Natural killer cell (primary cell): Measurements from ENCODE around the gene RALGPS1. TPM values are rescaled to one million over a fixed set of nuclear protein-coding genes. Genes with fewer than 3 reads are reported as not detected.
"Not testable (repeated sequence)": the region's sequence is repeated elsewhere in the genome, so short reads cannot be mapped to it uniquely, and the experiment has no call there.

Experiments used
- ATAC-seq, 3 donors: fragments of 150-1000 bp in 2 of 3; fragments of 200-7000 bp in 1 of 3; cut with Tn5 transposase; 1 replicate in 1 of 3; 2 replicates in 2 of 3; pipeline ENCODE4 v1.10.0; 2021; ENCODE audit warnings: mild to moderate bottlenecking in 2 of 3, moderate library complexity in 2 of 3
- DNase-seq, 2 donors: peaks; one replicate each; pipeline versions ENCODE4 v3.0.0 to v3.0.0-alpha.2; 2013 to 2021; ENCODE audit warnings: mixed read lengths in 1 of 2
- H3K27ac ChIP-seq: one replicate; pipeline ENCODE4 v1.5.1; 2013; ENCODE audit warnings: mild to moderate bottlenecking, low read length
- H3K27me3 ChIP-seq: one replicate; pipeline ENCODE4 v1.6.1; 2013; ENCODE audit warnings: low read length; ENCODE audit not compliant: control insufficient read depth, insufficient read depth
- H3K36me3 ChIP-seq: one replicate; pipeline ENCODE4 v1.6.1; 2013; ENCODE audit warnings: low read length; ENCODE audit not compliant: control insufficient read depth, insufficient read depth
- H3K4me1 ChIP-seq: one replicate; pipeline ENCODE4 v1.6.1; 2013; ENCODE audit warnings: low read length; ENCODE audit not compliant: control insufficient read depth, insufficient read depth
- H3K4me3 ChIP-seq: one replicate; pipeline ENCODE4 v1.5.1; 2013; ENCODE audit warnings: low read length
- H3K9me3 ChIP-seq: one replicate; pipeline ENCODE4 v1.6.1; 2013; ENCODE audit warnings: low read length; ENCODE audit not compliant: control insufficient read depth, insufficient read depth
- H3K27ac Mint-ChIP-seq, 2 donors: one replicate each; pipeline ENCODE4 v1.8.0; 2022; ENCODE audit warnings: mild to moderate bottlenecking in 2 of 2, mixed read lengths in 2 of 2, moderate library complexity in 1 of 2
- H3K27me3 Mint-ChIP-seq, 2 donors: one replicate each; pipeline ENCODE4 v1.8.0; 2022; ENCODE audit warnings: low read depth in 2 of 2, mixed read lengths in 2 of 2
- H3K36me3 Mint-ChIP-seq: one replicate; pipeline ENCODE4 v1.8.0; 2022; ENCODE audit warnings: mixed read lengths
- H3K4me1 Mint-ChIP-seq, 2 donors: one replicate each; pipeline ENCODE4 v1.8.0; 2022; ENCODE audit warnings: mixed read lengths in 2 of 2
- H3K4me3 Mint-ChIP-seq: one replicate; pipeline ENCODE4 v1.8.0; 2022; ENCODE audit warnings: mild to moderate bottlenecking, moderate library complexity, mixed read lengths
- H3K9me3 Mint-ChIP-seq, 2 donors: one replicate each; pipeline ENCODE4 v1.8.0; 2022; ENCODE audit warnings: mixed read lengths in 2 of 2
- WGBS: methylation state at CpG from one replicate; pipeline ENCODE4 v1.1.7; 2013; ENCODE audit warnings: missing lambda C conversion rate; ENCODE audit not compliant: insufficient coverage; 5-methylcytosine and 5-hydroxymethylcytosine counted together
- intact Hi-C: fragments of 100-400 bp; cut with micrococcal nuclease; formaldehyde crosslinking; loops from one replicate; pipeline ENCODE4 v1.14.2; 2022
- total RNA-seq, 4 donors: library from RNA; stranded (reverse); fragments of 120-200 nt in 1 of 4; gene quantifications; one replicate each; pipeline versions ENCODE4 v1.2.3 to v1.2.4, GENCODE V29; 2013 to 2022
- TF ChIP-seq, protein P1 (sequence below): fragments of 200-600 bp; IDR thresholded peaks from one replicate; pipeline ENCODE4 v1.8.0; 2022; ENCODE audit warnings: antibody characterized with exemption

RALGPS1 gene
- total RNA-seq, 3 donors from 2014 or later (not counting 1 experiment from before 2014, with no cell fraction given), result 11.9 to 21.2 (median 13.2) TPM

DNA sequence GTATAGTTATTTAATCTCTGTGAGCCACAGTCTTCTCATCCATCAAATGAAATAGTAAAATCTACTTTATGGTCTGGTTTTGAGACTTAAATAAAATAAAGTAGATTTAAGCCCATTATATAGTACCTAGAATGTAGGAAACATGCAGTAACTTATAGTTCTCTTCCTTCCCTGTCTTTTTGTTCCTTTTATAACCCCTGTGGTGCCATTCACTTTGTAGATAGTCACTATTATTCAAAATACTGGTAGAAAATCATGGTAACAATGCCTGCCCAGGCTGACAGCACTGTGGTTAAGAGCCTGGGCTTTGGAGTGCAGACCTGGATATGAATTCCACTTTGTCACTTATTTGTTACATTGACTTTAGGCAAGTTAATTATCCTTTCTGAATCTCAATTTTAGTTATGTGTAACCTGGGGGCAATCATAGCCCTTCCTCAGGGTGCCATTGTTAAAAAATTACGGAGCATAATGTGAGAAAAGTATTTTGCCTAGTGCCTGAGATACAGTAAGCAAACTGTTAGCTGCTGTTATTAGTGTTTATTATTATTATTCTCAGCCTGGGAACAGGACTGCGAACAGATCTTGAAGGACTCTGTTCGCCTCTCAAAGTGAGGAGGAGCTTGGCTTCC, 100.4 kb downstream of the RALGPS1 start:
- Histone ChIP-seq H3K4me3 (no peak overlapping the region), H3K27ac (no peak overlapping the region), H3K36me3 (no peaks in the 10 kb centered on the region), H3K4me1 (no peaks in the 10 kb centered on the region), H3K27me3 (no peaks in the 10 kb centered on the region), H3K9me3 (no peaks in the 10 kb centered on the region)
- Mint-ChIP-seq H3K27me3 (peaks cover 8% of the 10 kb centered on the region in 2 donors), H3K27ac (no peak overlapping the region), H3K9me3 (no peaks in the 10 kb centered on the region), H3K4me3 (no peak overlapping the region), H3K36me3 (no peaks in the 10 kb centered on the region), H3K4me1 (peaks cover under 1 to 1% of the 10 kb centered on the region in 2 donors)
- ATAC-seq (no peak), DNase-seq (no peak)
- intact Hi-C loops, result no loop called here
- TF ChIP-seq, protein P1, sequence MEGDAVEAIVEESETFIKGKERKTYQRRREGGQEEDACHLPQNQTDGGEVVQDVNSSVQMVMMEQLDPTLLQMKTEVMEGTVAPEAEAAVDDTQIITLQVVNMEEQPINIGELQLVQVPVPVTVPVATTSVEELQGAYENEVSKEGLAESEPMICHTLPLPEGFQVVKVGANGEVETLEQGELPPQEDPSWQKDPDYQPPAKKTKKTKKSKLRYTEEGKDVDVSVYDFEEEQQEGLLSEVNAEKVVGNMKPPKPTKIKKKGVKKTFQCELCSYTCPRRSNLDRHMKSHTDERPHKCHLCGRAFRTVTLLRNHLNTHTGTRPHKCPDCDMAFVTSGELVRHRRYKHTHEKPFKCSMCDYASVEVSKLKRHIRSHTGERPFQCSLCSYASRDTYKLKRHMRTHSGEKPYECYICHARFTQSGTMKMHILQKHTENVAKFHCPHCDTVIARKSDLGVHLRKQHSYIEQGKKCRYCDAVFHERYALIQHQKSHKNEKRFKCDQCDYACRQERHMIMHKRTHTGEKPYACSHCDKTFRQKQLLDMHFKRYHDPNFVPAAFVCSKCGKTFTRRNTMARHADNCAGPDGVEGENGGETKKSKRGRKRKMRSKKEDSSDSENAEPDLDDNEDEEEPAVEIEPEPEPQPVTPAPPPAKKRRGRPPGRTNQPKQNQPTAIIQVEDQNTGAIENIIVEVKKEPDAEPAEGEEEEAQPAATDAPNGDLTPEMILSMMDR, result no peak
- 92% methylated on average over 3 of the region's 3 CpGs for WGBS

DNA sequence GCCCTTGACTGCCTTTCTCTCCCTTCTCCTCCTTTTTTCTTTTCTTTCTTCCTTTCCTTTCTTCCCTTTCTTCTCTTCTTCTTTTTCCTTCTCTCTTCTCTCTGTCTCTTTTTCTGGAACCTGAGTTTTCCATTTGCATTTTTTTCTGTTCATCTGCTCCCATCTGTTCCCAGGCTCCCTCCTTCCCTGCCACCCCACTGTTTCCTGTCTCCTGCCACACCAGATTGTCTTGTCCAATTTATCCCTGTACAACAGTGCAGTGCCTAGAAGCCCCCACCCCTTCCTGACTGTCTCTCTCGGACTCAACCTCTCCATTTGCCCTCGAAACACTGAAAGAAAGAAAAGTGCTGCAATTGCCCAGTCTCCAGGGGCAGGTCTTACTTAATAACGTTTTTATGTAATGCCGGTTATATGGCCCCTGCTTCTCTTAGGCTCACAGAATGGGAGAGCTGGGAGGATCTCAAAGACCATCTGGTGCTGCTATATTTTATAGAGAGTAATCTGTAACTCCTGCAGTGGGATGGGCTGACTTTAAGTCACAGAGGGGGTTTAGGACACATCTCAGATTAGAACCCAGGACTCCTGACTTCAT, 101.4 kb downstream of the RALGPS1 start:
- Mint-ChIP-seq H3K36me3 (no peaks in the 10 kb centered on the region), H3K9me3 (no peaks in the 10 kb centered on the region), H3K4me1 (peaks cover 8 to 9% of the 10 kb centered on the region in 2 donors), H3K27me3 (peaks cover 0 to 8% of the 10 kb centered on the region in 2 donors), H3K4me3 (no peak overlapping the region), H3K27ac (no peak overlapping the region)
- 92% methylated on average over 4 of the region's 4 CpGs for WGBS
- ATAC-seq (no peak), DNase-seq (no peak)
- Histone ChIP-seq H3K4me1 (peaks cover 3% of the 10 kb centered on the region), H3K4me3 (no peak overlapping the region), H3K27ac (no peak overlapping the region), H3K27me3 (no peaks in the 10 kb centered on the region), H3K36me3 (no peaks in the 10 kb centered on the region), H3K9me3 (no peaks in the 10 kb centered on the region)
- intact Hi-C loops, result no loop called here
- TF ChIP-seq, protein P1, result no peak

DNA sequence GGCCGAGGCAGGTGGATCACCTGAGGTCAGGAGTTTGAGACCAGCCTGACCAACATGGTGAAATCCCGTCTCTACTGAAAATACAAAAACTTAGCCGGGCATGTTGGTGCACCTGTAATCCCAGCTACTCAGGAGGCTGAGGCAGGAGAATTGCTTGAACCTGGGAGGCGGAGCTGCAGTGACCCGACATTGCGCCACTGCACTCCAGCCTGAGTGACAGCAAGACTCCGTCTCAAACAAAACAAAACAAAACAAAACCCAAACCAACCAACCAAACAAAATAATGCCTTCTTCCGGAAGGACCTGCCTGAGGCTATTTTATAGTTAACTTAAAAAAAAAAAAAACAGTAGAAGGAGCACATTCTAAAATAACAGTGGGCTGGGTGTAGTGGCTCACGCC, 103.4 kb downstream of the RALGPS1 start:
- H3K27ac ChIP-seq, H3K27me3 Mint-ChIP-seq, H3K36me3 Mint-ChIP-seq, intact Hi-C loops, H3K27ac Mint-ChIP-seq, H3K36me3 ChIP-seq, H3K9me3 Mint-ChIP-seq, H3K4me1 Mint-ChIP-seq, H3K9me3 ChIP-seq, H3K4me1 ChIP-seq, H3K4me3 Mint-ChIP-seq, H3K27me3 ChIP-seq, ATAC-seq, DNase-seq, H3K4me3 ChIP-seq: not testable (repeated sequence)
- 97% methylated on average over 8 of the region's 9 CpGs for WGBS

DNA sequence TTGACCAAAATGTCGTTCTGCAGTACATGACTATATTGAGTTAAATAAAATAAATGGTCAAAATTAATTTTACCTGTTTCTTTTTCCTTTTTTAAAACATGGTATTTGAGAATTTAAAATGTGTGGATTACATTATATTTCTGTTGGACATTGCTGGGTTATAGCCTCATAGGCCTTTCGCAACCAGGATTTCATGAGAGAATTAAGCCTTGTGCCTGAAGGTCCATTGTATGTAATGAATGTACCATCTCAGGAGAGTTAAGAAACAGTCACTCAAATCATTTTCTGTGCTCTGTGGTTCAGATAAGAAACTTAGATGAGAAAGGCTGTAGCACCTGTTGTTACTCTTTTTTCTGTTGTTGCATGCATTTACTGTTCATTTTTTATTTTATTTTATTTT, 104.4 kb downstream of the RALGPS1 start:
- intact Hi-C loops, result no loop called here
- Histone ChIP-seq H3K4me3 (no peak overlapping the region), H3K27ac (no peak overlapping the region), H3K4me1 (peaks cover 3% of the 10 kb centered on the region), H3K9me3 (no peaks in the 10 kb centered on the region), H3K36me3 (no peaks in the 10 kb centered on the region), H3K27me3 (no peaks in the 10 kb centered on the region)
- ATAC-seq, result no peak
- no peak for DNase-seq
- Mint-ChIP-seq H3K36me3 (no peaks in the 10 kb centered on the region), H3K27ac (no peak overlapping the region), H3K4me1 (peaks cover 8 to 9% of the 10 kb centered on the region in 2 donors), H3K4me3 (no peak overlapping the region), H3K27me3 (peaks cover 0 to 3% of the 10 kb centered on the region in 2 donors), H3K9me3 (no peaks in the 10 kb centered on the region)
- 100% methylated on average over 1 of the region's 2 CpGs for WGBS
- TF ChIP-seq, protein P1, result no peak
